Right lobe of liver (tissue), 4 donors: ENCODE measurements around the gene ATP13A2.

Experiments used
- CTCF ChIP-seq, 4 donors: fragments of 200-600 bp in 3 of 4; fragments of 450-650 bp in 1 of 4; IDR thresholded peaks; one replicate each; pipeline versions ENCODE4 v1.5.1 to v1.8.0; 2016 to 2022; ENCODE audit warnings: antibody characterized with exemption in 4 of 4, mild to moderate bottlenecking in 2 of 4
- POLR2A ChIP-seq: fragments of 450-650 bp; IDR thresholded peaks from one replicate; pipeline ENCODE4 v1.6.1; 2017; ENCODE audit warnings: antibody characterized with exemption, mild to moderate bottlenecking
- donor health status: DM: no; HTN: no; CAD: no.
- donor health status: DM: no; HTN: no; CAD: no.
- donor health status: DM: no; HTN: yes; CAD: no.

GRCh38 chr1:17047924-17048323 lies 36.2 kb upstream of the ATP13A2 start:
- no peak for TF ChIP-seq CTCF (IDR thresholded peaks at IDR 0.05)
- no peak for TF ChIP-seq POLR2A
